Transverse colon (tissue), 4 donors: ENCODE results near the gene ZNF425.

Source experiments
- EP300 ChIP-seq: sonication (generic); formaldehyde crosslinking; IDR thresholded peaks from one replicate; pipeline ENCODE4 v1.6.1; 2017; ENCODE audit warnings: antibody characterized with exemption, low read depth
- POLR2A ChIP-seq: fragments of 450-650 bp; IDR thresholded peaks from one replicate; pipeline ENCODE4 v1.6.1; 2016; ENCODE audit warnings: antibody characterized with exemption, mild to moderate bottlenecking, moderate library complexity
- POLR2AphosphoS5 ChIP-seq, 3 donors: sonication (generic); formaldehyde crosslinking; IDR thresholded peaks; one replicate each; pipeline ENCODE4 v1.6.1; 2016; ENCODE audit warnings: antibody characterized with exemption in 3 of 3
- TF ChIP-seq, protein P1 (sequence below), 5 experiments: fragments of 200-600 bp in 3 of 5; fragments of 450-650 bp in 2 of 5; sonication (generic) in 3 of 5; IDR thresholded peaks; 1 replicate in 2 of 5; 2 replicates in 3 of 5; pipeline ENCODE4 v1.5.1; 2016 to 2017; ENCODE audit warnings: antibody characterized with exemption in 5 of 5, inconsistent platforms in 3 of 5, mild to moderate bottlenecking in 2 of 5, moderate library complexity in 1 of 5

DNA sequence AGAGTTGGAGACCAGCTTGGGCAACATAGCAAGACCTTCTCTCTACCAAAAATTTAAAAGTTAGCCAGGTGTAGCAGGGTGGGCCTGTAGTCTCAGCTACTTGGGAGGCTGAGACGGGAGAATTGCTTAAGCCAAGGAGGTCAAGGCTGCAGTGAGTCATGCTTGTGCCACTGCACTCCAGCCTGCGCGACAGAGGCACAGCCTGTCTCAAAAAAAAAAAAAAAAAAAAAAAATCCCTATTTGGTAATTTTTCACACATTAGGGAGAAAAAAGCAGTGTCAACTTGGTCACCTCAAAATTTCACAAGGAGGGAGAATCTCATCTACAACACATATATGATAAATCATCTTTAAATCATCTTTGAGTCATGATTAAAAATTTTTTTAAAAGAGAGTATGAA lies 14.7 kb upstream of the ZNF425 start:
- TF ChIP-seq POLR2A (no peak), EP300 (no peak), POLR2AphosphoS5 (IDR thresholded peaks at IDR 0.05) (no peak)
- TF ChIP-seq, protein P1, sequence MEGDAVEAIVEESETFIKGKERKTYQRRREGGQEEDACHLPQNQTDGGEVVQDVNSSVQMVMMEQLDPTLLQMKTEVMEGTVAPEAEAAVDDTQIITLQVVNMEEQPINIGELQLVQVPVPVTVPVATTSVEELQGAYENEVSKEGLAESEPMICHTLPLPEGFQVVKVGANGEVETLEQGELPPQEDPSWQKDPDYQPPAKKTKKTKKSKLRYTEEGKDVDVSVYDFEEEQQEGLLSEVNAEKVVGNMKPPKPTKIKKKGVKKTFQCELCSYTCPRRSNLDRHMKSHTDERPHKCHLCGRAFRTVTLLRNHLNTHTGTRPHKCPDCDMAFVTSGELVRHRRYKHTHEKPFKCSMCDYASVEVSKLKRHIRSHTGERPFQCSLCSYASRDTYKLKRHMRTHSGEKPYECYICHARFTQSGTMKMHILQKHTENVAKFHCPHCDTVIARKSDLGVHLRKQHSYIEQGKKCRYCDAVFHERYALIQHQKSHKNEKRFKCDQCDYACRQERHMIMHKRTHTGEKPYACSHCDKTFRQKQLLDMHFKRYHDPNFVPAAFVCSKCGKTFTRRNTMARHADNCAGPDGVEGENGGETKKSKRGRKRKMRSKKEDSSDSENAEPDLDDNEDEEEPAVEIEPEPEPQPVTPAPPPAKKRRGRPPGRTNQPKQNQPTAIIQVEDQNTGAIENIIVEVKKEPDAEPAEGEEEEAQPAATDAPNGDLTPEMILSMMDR (IDR thresholded peaks at IDR 0.05): no peak
